B cell (primary cell): ENCODE results near the gene MTFMT. TPM values are rescaled to one million over a fixed set of nuclear protein-coding genes. Genes with fewer than 3 reads are reported as not detected.

ENCODE experiments used
- ATAC-seq: fragments of 200-7000 bp; cut with Tn5 transposase; one replicate; pipeline ENCODE4 v1.10.0; 2021; ENCODE audit warnings: low read depth, mild to moderate bottlenecking, moderate number of reproducible peaks, moderate library complexity
- CTCF ChIA-PET: fragments of 350-600 bp; sonication (Branson Sonifier 250); formaldehyde crosslinking; loops from one replicate; lab custom pipeline; 2021; ENCODE audit warnings: antibody characterized with exemption, inconsistent platforms; lab: Charles Lee
- POLR2A ChIA-PET: fragments of 350-600 bp; sonication (Branson Sonifier 250); formaldehyde crosslinking; loops from one replicate; lab custom pipeline; 2021; ENCODE audit warnings: antibody characterized with exemption; lab: Charles Lee
- DNase-seq: peaks from one replicate; pipeline ENCODE4 v3.0.0; 2013
- H2AFZ ChIP-seq: 2 replicates; pipeline ENCODE4 v1.6.1; 2012; ENCODE audit warnings: mild to moderate bottlenecking, low read depth, low read length; ENCODE audit not compliant: insufficient read depth, poor library complexity, severe bottlenecking
- H3K27ac ChIP-seq, 2 donors: 1 replicate in 1 of 2; 2 replicates in 1 of 2; pipeline ENCODE4 v1.5.1; 2012 to 2013; ENCODE audit warnings: low read length in 2 of 2, mild to moderate bottlenecking in 2 of 2, moderate library complexity in 1 of 2
- H3K27me3 ChIP-seq, 4 experiments: fragments of 200-600 bp in 1 of 4; sonication (generic) in 1 of 4; replicated peaks in 1 of 4; 1 replicate in 2 of 4; 2 replicates in 2 of 4; pipeline versions ENCODE4 v1.6.1 to v1.7.0; 2013 to 2016; ENCODE audit warnings: low read length in 3 of 4, mild to moderate bottlenecking in 2 of 4, mixed read lengths in 1 of 4, moderate library complexity in 1 of 4; ENCODE audit not compliant: insufficient read depth in 4 of 4, control insufficient read depth in 3 of 4; ENCODE audit errors: control extremely low read depth in 1 of 4
- H3K36me3 ChIP-seq, 2 experiments: replicated peaks in 1 of 2; 1 replicate in 1 of 2; 2 replicates in 1 of 2; pipeline versions ENCODE4 v1.6.1 to v1.7.1; 2013; ENCODE audit warnings: low read length in 1 of 2; ENCODE audit not compliant: insufficient read depth in 2 of 2, control insufficient read depth in 1 of 2; ENCODE audit errors: control extremely low read depth in 1 of 2, extremely low read depth in 1 of 2
- H3K4me1 ChIP-seq, 2 donors: fragments of 200-600 bp in 1 of 2; sonication (generic) in 1 of 2; 1 replicate in 1 of 2; 2 replicates in 1 of 2; pipeline versions ENCODE4 v1.5.1 to v1.6.1; 2013 to 2017; ENCODE audit warnings: low read length in 2 of 2; ENCODE audit not compliant: control insufficient read depth in 2 of 2, insufficient read depth in 2 of 2
- H3K4me2 ChIP-seq: replicated peaks from 2 replicates; pipeline ENCODE3; 2012; ENCODE audit warnings: mild to moderate bottlenecking, low read depth, low read length; ENCODE audit not compliant: poor library complexity, severe bottlenecking
- H3K4me3 ChIP-seq, 5 experiments: fragments of 200-600 bp in 1 of 5; sonication (generic) in 1 of 5; 1 replicate in 3 of 5; 2 replicates in 2 of 5; pipeline versions ENCODE4 v1.5.1 to v1.7.0; 2011 to 2016; ENCODE audit warnings: low read length in 4 of 5, mild to moderate bottlenecking in 4 of 5, low read depth in 2 of 5, control low read depth in 1 of 5, moderate library complexity in 1 of 5; ENCODE audit not compliant: insufficient read depth in 1 of 5; ENCODE audit errors: control extremely low read depth in 1 of 5, extremely low read depth in 1 of 5
- H3K79me2 ChIP-seq: fragments of 200-600 bp; sonication (generic); one replicate; pipeline ENCODE4 v1.6.0; 2016; ENCODE audit warnings: low read length; ENCODE audit not compliant: control insufficient read depth, insufficient read depth
- H3K9ac ChIP-seq: fragments of 200-600 bp; sonication (generic); 2 replicates; pipeline ENCODE4 v1.6.1; 2017; ENCODE audit warnings: mild to moderate bottlenecking, low read length, moderate library complexity
- H3K9me3 ChIP-seq, 3 donors: one replicate each; pipeline versions ENCODE4 v1.6.1 to v1.7.1; 2013; ENCODE audit warnings: low read length in 2 of 3; ENCODE audit not compliant: control insufficient read depth in 2 of 3, insufficient read depth in 1 of 3; ENCODE audit errors: control extremely low read depth in 1 of 3
- H4K20me1 ChIP-seq: 2 replicates; pipeline ENCODE4 v1.6.0; 2012; ENCODE audit warnings: mild to moderate bottlenecking, low read length; ENCODE audit not compliant: insufficient read depth, control insufficient read depth, poor library complexity, severe bottlenecking
- H3K27ac Mint-ChIP-seq: one replicate; pipeline ENCODE4 v1.8.0; 2021; ENCODE audit warnings: mixed read lengths
- H3K27me3 Mint-ChIP-seq: one replicate; pipeline ENCODE4 v1.8.0; 2021; ENCODE audit warnings: mixed read lengths
- H3K4me1 Mint-ChIP-seq: one replicate; pipeline ENCODE4 v1.8.0; 2021; ENCODE audit warnings: mixed read lengths
- H3K4me3 Mint-ChIP-seq: one replicate; pipeline ENCODE4 v1.8.0; 2021; ENCODE audit warnings: mixed read lengths
- H3K9me3 Mint-ChIP-seq: one replicate; pipeline ENCODE4 v1.8.0; 2022; ENCODE audit warnings: mixed read lengths; ENCODE audit not compliant: insufficient read depth
- EZH2 ChIP-seq: IDR thresholded peaks from 2 replicates; pipeline ENCODE4 v1.6.1; 2012; ENCODE audit warnings: borderline replicate concordance, low read depth, mild to moderate bottlenecking, moderate library complexity, low read length; ENCODE audit not compliant: insufficient read depth, poor library complexity, severe bottlenecking
- WGBS: methylation state at CpG from one replicate; pipeline ENCODE4 v1.1.5; 2013; ENCODE audit warnings: missing lambda C conversion rate; ENCODE audit not compliant: insufficient coverage; 5-methylcytosine and 5-hydroxymethylcytosine counted together
- intact Hi-C: fragments of 100-400 bp; cut with micrococcal nuclease; formaldehyde crosslinking; loops from one replicate; pipeline ENCODE4 v1.10.0; 2022
- polyA plus RNA-seq: library from polyadenylated mRNA; depleted of rRNA; stranded (reverse); fragments of >200 nt; gene quantifications from 2 replicates; pipeline ENCODE4 v1.2.3, GENCODE V29; 2012
- total RNA-seq, 2 donors: library from RNA; stranded (reverse); fragments of 120-200 nt in 1 of 2; gene quantifications; 1 replicate in 1 of 2; 2 replicates in 1 of 2; pipeline versions ENCODE4 v1.2.3 to v1.2.4, GENCODE V29; 2013 to 2022
- TF ChIP-seq, protein P1 (sequence below): fragments of 200-600 bp; IDR thresholded peaks from one replicate; pipeline ENCODE4 v1.8.0; 2022; ENCODE audit warnings: antibody characterized with exemption, mild to moderate bottlenecking

The MTFMT gene
- total and polyA plus RNA-seq, 2 donors (not counting 1 experiment from before 2014, with no cell fraction given): 10.0 to 14.3 TPM

DNA sequence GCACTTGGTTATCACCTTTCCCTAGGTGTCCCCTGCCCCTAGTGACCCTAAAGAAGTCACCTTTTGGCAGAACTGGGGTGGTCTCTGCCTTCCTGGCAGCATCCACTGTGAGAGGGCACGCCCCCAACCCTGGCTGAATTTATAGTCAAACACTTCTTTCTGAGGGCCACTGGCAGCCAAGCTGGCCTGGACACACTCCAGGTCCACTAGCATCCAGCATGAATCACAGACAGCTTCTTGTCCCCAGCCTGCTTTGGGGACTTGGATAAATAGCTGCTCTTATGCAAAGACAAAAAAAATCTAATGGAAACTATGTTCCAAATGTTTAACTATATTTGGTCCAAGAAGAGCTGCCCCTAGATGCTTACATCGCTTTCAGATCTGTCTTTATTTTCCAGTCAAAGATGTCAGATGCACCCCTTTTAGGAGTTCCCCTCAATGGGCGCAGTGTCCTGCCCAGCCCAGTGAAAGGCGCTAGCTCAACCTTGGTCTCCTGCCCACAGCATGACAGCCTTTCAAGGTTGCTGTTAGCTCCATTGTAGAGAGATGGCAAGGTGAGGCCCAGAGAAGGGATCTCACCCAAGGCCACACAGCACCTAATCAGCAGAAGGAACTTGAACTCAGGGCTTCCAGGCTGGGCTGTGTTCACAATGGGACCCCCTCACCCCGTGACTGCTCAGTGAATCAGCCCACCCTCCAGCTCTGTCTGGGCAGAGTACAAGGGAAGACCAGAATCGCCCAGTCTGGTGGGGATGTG, 31.4 kb upstream of the MTFMT start:
- no peaks in the 10 kb centered on the region for H3K4me1 Mint-ChIP-seq
- peaks cover 0 to 8% (median 2%) of the 10 kb centered on the region in 4 experiments for H3K27me3 ChIP-seq
- H2AFZ ChIP-seq: no peak overlapping the region
- no peaks in the 10 kb centered on the region for H3K4me1 ChIP-seq
- H3K27ac ChIP-seq: no peak overlapping the region
- peaks cover 0 to 4% (median 0%) of the 10 kb centered on the region in 3 donors for H3K9me3 ChIP-seq
- no peak overlapping the region for H3K9ac ChIP-seq
- H3K4me3 ChIP-seq: no peak overlapping the region
- peaks cover 11% of the 10 kb centered on the region for H3K27me3 Mint-ChIP-seq
- ChIA-PET CTCF (no interaction called here), POLR2A (no interaction called here)
- no peaks in the 10 kb centered on the region for H4K20me1 ChIP-seq
- WGBS: 95% methylated on average over 5 of the region's 6 CpGs
- H3K36me3 ChIP-seq: no peaks in the 10 kb centered on the region
- TF ChIP-seq, protein P1, sequence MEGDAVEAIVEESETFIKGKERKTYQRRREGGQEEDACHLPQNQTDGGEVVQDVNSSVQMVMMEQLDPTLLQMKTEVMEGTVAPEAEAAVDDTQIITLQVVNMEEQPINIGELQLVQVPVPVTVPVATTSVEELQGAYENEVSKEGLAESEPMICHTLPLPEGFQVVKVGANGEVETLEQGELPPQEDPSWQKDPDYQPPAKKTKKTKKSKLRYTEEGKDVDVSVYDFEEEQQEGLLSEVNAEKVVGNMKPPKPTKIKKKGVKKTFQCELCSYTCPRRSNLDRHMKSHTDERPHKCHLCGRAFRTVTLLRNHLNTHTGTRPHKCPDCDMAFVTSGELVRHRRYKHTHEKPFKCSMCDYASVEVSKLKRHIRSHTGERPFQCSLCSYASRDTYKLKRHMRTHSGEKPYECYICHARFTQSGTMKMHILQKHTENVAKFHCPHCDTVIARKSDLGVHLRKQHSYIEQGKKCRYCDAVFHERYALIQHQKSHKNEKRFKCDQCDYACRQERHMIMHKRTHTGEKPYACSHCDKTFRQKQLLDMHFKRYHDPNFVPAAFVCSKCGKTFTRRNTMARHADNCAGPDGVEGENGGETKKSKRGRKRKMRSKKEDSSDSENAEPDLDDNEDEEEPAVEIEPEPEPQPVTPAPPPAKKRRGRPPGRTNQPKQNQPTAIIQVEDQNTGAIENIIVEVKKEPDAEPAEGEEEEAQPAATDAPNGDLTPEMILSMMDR: no peak
- TF ChIP-seq EZH2: no peak
- no peak for ATAC-seq
- H3K27ac Mint-ChIP-seq: no peak overlapping the region
- no peak for DNase-seq
- intact Hi-C loops: no loop called here
- no peak overlapping the region for H3K4me3 Mint-ChIP-seq
- H3K4me2 ChIP-seq: no peak overlapping the region
- no peaks in the 10 kb centered on the region for H3K9me3 Mint-ChIP-seq
- H3K79me2 ChIP-seq: no peaks in the 10 kb centered on the region

DNA sequence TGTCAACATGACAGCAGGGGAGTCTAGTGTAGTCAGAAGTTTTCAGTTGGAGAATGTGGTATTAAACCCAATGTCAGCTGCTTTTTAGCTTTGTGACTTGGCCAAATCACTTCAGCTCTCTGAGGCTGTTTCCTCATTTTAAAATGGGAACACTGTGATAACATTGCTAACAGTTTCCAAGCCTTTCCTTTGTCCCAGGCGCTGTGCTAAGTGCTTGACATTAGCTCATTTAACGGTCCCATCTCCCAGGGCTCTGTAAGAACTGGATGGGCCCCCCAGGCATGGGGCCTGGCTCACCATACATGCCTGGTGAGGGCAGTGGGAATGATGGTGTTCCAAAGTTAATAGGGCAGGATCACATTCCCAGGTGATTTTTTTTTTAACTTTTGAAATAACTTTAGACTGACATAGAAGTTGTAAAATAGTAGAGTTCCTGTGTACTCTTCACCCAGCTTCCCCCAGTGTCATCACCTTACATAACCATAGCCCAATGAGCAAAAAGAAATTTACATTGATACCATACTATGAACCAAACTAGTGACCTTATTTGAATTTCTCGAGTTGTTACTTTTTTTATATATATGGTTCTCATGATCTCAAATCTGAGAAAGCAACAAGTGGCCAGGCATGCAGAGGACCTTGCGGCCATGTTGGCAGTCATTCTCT, 30.6 kb upstream of the MTFMT start:
- no peak overlapping the region for H3K4me2 ChIP-seq
- ChIA-PET POLR2A (no interaction called here), CTCF (no interaction called here)

More for the DNA sequence above, 30.6 kb upstream of the MTFMT start:
- DNase-seq (no peak), ATAC-seq (no peak)
- 70% methylated on average over 3 of the region's 4 CpGs for WGBS
- H4K20me1 ChIP-seq: no peaks in the 10 kb centered on the region
- peaks cover 4% of the 10 kb centered on the region for H3K27me3 Mint-ChIP-seq
- no peaks in the 10 kb centered on the region for H3K36me3 ChIP-seq
- peaks cover 0 to 4% (median 0%) of the 10 kb centered on the region in 3 donors for H3K9me3 ChIP-seq
- no peak overlapping the region for H3K27ac ChIP-seq
- no peak overlapping the region for H3K27ac Mint-ChIP-seq
- no peak overlapping the region for H3K4me3 Mint-ChIP-seq
- intact Hi-C loops: no loop called here
- no peak for TF ChIP-seq EZH2
- TF ChIP-seq, protein P1: no peak
- H3K4me1 Mint-ChIP-seq: no peaks in the 10 kb centered on the region
- H3K9me3 Mint-ChIP-seq: no peaks in the 10 kb centered on the region
- H2AFZ ChIP-seq: no peak overlapping the region
- H3K4me3 ChIP-seq: no peak overlapping the region
- H3K4me1 ChIP-seq: no peaks in the 10 kb centered on the region
- peaks cover 0 to 2% (median under 1%) of the 10 kb centered on the region in 4 experiments for H3K27me3 ChIP-seq
- no peaks in the 10 kb centered on the region for H3K79me2 ChIP-seq
- H3K9ac ChIP-seq: no peak overlapping the region
